NCI-H146 treated with DMSO at 0.1 percent for 48 hours (cell line): ENCODE measurements around the gene DLGAP1.

ENCODE experiments used
- DNase-seq: peaks from one replicate; lab custom pipeline; 2025; ENCODE audit not compliant: unreplicated experiment; lab: John Stamatoyannopoulos, UW

DLGAP1 gene

GRCh38 chr18:3874125-3874524, 581.0 kb downstream of the DLGAP1 start:
- DNase-seq: no peak

GRCh38 chr18:3873698-3874097, 581.4 kb downstream of the DLGAP1 start:
- no peak for DNase-seq

GRCh38 chr18:3873211-3873610, 581.9 kb downstream of the DLGAP1 start:
- DNase-seq: no peak

DNA sequence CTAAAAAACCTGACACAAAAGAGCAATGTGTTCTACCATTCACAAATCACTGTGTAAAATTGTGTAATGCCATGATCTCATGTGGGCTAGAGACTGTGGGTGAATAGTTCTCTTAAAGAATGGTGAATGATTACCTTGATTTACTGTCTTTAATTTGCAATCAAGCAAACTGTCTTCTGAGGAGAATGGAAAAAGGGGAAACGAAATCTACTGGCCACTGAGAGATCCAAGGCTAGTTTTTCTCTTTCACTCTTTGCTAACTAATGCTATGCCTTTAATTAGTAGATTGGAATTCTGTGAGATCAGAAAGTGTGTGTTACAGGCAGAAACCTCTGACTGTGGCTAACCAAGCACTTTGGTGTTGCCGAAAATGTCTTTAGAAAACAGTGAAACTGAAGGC, 582.5 kb downstream of the DLGAP1 start:
- no peak for DNase-seq

GRCh38 chr18:3871687-3872086, 583.4 kb downstream of the DLGAP1 start:
- DNase-seq: no peak

- no peak for DNase-seq
Measured at GRCh38 chr18:3870914-3871313, 584.2 kb downstream of the DLGAP1 start.

- DNase-seq: peak; percentile 34
Measured at GRCh38 chr18:3869848-3870247, 585.3 kb downstream of the DLGAP1 start.

GRCh38 chr18:3867864-3868311, 587.2 kb downstream of the DLGAP1 start:
- DNase-seq: no peak

- DNase-seq: no peak
Measured at GRCh38 chr18:3867236-3867635, 587.9 kb downstream of the DLGAP1 start.

DNA sequence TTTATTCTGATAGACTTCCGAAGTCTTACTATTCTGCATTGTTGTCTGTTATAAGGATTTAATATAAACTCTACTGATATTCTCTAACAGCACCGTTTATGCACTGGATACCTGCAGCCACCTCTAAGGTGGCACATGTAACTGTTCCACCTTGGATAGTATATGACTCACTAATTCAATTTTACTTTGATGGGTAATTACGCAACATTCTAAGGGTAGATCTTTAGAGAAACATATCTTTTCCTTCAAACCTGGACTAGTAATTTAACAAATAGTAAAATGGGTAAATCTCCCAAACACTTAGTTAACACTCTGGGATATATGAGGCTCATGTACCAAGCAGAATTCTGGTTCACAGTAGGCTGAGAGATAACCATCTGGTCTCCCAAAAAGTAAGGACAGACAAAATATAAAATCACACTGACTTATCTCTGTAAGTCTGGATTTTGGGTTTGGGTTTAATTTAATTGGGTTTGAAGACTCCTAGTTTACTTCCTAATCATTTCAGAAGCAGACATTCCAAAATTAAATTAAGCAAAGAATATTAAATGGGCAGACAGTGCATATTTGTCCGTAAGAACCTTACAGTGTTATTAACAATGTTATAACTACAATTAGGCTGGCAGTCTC, 590.3 kb downstream of the DLGAP1 start:
- DNase-seq: no peak

DNA sequence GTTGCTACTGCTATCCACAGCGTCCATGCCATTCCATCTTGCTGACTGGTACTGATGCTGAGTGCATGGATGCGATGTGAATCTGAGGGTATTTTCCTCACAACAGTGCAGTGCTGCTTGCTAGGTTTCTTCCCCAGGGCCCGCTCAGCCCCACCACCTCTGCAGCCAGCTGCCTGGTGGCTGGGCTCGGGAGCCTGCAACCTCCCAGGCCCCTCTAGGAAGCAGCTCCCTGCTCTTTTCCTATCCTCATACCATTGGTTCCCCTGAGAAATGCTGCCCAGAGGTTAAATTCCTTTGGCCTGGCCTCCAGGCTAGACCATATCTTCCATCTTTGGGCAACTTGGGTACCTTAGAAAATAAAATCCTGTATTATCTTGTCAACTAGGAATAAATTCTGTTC, 591.5 kb downstream of the DLGAP1 start:
- DNase-seq: no peak

- DNase-seq: no peak
Measured at GRCh38 chr18:3863006-3863405, 592.1 kb downstream of the DLGAP1 start.

DNA sequence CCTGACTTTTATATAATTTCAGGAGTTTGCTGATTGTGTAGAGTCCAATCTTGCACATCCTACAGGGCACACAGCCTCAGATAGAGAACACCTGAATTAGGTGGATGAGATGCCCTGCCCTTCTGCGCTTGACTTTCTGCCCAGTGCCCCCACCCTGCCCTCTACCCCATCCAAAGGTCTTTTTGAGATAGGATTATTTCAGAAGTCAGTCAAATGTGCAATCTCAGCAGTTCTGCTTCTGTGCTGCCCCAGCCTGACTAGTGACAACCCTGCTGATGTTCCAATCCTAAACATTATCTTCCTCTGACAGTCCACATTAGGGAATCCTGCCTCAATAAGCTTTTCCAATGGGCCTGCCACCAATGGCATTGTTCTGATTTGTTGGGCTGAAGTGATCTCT, 593.6 kb downstream of the DLGAP1 start:
- no peak for DNase-seq

DNA sequence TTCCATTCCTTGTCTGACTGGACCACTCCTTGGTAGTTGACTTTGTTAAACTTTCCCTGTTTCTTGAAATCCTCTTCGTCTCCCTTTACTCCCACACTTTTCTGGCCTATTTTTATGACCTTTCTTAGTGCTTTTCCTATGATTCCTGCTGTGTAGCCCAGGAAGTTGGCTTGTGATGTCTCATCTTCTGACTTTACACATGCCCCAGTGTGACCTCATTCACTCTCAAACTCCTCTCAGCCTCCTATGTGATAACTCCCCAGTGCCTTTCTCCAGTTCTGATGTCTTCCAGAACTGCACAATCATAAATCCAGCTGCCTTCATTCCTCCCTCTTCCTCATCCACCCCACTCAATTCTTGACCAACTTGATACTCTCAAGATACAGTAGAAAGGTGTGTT, 597.6 kb downstream of the DLGAP1 start:
- no peak for DNase-seq

- no peak for DNase-seq
Measured at GRCh38 chr18:3855966-3856365, 599.1 kb downstream of the DLGAP1 start.

DNA sequence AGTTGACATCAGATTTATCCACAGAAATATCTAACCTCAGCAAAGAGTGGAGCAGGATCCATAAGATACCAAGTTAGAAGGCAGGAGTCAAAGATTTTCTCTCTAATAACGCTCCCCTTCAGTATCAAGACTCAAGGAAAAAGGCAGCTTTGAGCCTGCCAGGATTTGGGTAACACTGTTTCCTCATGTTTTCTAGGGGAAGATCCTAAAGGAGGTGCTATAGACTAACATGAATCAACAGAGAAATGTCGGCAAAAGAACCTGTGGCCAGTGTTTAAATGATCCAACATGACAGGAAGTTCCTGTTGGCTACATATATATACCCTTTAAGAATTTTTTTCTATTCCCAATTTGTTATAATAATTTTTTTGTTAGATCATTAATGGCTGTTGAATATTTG, 602.8 kb downstream of the DLGAP1 start:
- DNase-seq: peak; percentile 26

- no peak for DNase-seq
Measured at GRCh38 chr18:3851159-3851558, 603.9 kb downstream of the DLGAP1 start.

DNA sequence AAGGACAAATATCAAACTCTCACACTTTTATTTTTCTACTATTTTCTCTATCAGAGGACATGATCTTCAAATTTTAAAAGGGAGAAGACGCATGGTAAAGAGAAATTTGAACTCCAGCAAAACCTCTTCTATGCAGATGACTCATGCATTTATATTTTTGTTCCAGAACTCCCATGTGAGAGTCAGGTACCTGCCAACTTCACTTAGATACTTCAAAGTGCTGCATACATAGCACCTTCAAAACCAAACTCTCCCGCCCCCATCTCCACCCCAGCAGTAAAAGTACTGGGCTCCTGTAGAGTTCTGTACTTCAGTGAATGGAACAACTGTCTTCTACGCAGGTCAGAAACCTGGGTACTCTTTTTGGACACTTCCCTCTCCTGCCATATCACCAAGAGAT, 606.8 kb downstream of the DLGAP1 start:
- DNase-seq: no peak

DNA sequence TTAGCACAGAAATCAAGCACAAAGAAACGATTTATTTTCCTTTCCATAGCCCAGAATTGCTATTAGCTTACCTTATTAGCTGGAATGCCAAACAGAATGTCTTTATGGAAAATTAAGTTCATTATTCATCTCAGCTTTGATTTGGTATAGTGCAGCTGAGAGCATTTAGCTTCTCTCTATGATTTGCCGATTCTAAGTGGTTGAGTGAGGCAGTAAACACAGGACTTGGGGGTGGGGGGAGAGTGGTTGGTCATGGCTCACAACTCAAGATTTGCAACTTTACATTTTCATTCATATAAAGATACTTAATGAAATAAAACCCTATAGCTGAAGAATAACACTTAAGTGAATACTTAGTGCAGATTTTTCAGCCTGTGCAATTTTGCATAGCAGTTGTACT, 609.9 kb downstream of the DLGAP1 start:
- DNase-seq: no peak

DNA sequence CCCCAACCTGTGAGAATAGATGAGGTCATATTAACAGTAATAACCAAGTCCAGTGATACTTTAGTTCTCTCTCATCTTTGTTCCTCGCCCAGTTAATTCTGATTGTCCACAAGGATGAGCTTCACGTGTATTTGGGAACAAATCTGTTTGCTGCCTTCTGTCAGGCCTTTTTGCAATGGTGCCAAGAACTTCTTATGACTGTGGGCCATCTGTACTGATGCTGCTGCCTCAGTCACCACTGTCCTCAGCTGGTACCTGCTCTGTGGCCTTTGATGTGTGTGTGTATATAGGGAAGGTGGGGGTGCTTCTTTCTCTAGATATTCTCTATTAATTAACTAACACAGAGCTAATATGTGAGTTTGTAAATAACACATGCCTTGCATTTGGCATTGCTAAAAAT, 612.3 kb downstream of the DLGAP1 start:
- DNase-seq: no peak

DNA sequence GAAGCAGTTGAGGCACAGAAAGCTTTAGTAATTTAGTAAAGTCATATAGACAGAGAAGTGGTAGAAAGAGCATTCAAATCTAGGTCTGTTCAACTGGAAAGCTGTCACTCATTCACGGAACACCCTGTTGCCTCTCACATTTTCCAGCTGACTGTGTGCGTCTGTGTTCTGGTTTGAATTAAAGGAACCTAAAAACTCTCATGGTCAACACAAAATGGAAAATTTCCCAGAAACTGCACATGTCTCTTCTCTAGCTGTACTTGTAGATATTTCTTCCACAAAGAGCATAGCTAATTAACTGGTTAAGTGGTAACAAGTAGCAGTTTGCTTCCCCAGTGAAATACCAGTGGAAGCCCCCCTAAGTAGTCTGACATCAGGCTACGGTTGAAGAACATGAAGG, 614.3 kb downstream of the DLGAP1 start:
- no peak for DNase-seq

DNA sequence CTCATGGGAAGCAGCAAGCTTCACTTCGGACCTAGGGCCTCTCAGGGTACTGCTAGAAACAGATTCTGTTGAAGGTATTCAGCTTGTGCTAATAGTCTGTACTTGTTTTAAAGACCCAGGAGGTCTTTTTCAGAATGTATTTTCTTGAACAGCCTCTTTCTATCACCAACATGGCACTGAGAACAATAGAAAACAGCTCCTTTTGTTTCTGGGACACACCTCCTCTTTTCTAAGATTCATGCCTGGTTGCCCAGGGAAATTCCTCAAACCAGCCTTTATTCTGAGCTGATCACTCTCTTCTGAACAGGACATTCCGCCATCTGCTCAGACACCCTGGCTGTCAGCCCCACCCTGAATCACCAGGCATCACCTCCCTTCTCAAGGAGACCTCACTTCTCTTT, 615.5 kb downstream of the DLGAP1 start:
- DNase-seq: no peak

DNA sequence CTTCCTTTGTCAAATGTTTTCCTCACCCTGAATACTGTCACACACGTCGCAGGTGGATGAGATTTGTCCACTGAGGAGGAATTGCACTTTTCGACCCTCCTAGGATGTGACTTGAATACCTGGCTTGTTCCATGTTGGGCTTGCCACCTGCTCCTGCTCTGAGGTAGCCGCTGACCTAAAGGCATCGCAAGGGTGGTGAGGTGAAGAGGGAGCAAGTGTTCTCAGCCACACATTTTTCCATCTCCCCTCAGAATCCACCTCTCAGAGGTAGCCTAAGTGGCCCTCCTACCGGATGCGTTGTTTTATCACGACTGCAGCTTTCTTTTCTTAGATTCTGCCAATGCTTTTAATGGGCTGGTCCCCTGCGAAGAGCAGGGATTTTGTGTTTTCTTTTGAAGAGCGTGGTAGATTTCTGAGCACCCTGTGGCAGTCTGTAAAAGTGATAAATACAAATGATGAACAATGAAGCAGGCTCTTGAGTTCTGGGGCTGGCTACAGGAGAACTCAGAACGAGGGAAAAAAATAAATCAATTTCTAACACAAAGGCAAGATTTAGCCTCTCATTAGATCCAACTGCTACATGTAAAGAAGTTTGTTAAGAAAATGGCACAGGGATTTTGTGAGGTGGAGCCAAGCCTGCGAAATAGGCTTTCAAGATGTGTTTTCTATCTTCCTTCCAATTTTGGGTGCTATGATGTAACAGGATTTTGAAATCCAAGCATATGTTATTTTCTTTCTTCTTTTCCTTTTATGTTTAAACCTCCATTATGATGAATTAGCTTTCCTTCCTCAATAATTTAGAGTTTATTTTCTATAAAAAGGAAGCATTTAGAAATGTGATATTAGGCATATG, 618.4 kb downstream of the DLGAP1 start:
- DNase-seq: no peak
